ENCODE measurements around the gene TFF1.

The TFF1 gene

DNA sequence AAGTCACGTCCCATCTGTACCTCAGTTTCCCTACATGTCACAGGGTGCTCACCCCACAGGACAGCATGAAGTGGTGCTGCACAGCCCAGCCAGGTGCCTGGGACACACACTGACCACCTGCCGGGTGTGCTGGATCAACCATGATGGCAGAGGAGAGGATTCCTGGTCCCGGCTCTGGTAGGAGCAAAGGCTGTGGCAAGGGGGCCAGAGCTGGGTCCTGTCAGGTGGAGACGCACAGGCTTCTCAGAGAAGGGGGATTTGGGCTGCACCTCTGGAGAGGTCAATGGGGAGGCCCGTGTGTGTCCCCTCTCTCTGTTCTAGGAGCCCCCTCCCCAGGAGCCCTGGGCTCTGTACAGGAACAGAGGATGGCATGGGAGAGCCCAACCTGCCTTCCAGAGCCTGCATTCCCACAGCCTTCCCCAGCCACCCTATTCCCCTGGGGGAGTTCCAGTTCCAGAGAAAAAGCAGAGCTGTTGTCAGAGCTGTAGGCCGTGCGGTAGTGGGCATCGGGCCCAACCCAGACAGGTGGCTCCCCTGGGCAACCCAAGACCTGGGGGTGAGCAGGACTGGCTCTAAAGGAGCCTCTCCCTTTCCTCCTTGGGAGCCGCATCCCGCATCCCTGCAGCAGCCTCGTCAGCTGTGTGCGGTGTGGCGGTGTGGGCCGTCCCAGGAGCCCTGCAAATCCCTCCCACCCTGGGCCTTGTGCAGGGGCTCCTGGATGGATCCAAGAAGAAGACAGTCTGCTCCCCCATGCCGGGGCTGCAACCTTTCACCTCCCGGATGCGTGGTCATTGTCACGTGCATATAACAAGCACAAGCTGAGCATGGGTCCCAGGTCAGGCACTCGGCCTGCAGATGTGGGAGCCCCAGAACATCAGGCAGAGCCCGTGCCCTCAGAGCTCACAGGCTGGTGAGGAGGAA lies 48.2 kb downstream of the TFF1 start:
- DNase-seq (ENCODE audit: low read depth) = no peak

GRCh38 chr21:42317341-42317741 lies 49.0 kb downstream of the TFF1 start:
- DNase-seq (ENCODE audit: low read depth) = no peak

GRCh38 chr21:42316891-42317290 lies 49.4 kb downstream of the TFF1 start:
- no peak for DNase-seq (ENCODE audit: low read depth)

DNA sequence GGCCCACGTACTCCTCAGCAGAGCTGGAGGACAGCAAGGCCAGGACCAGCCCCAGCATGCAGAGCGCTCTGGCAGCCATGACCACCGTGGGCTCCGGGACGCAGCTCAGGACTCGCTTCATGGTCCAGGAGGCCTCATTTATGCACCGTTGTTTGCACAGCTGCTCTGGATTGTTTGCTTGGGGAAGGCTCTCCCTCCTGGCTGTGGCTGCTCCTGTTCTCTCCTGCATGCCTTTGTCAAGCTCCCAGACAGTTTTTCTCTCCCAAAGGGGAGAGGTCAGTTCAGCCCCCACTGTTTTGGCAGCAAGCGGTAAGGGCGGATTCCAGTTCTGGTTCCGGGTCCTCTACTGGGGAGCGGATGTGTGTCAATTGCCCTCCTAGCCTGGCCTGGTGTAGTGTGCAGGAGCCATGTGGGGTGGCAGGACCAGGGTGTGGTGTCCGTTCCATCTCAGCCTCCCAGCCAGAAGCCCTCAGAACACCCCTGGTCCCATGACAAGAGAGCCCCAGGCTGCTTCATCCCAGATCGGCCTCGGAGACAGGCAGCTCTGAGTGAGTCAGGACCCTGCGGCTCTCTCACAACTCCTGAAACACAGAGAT lies 50.9 kb downstream of the TFF1 start, which contains the start of gene TFF3:
Gene TFF3, minus strand, starts transcription at position 114 of the 596 bp plus-strand sequence. Its CDS starts 35 bp downstream, at position 79.
- no peak for DNase-seq (ENCODE audit: low read depth)

GRCh38 chr21:42314616-42315295 lies 51.6 kb downstream of the TFF1 start:
- DNase-seq (ENCODE audit: low read depth) = no peak

GRCh38 chr21:42313501-42313969 lies 52.8 kb downstream of the TFF1 start:
- no peak for DNase-seq (ENCODE audit: low read depth)

DNA sequence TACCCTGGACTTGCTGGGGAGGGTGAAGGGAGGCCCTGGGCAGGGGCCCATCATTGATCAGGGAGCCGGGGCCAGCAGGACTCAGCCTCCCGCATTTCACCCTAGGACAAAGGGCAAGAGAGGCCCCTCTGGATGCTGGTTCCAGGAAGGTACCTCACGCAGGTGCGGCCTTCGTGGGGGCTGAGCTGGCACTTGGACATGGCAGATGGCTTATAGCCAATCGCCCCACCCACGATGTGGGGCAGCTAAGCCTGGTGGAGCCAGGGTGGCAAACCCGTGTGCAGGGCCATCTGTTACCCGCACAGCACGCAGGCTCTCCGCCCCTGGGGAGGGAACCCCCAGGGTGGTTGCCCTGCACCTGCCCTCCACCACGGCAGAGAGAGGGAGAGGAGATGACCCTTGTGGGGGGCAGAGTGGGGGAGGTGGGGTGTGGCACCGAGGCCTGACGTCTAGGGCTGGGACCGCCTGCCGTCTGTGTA lies 53.7 kb downstream of the TFF1 start:
- DNase-seq (ENCODE audit: low read depth) = no peak

All from activated T-cell treated with anti-CD3 and anti-CD28 coated beads for 24 hours (primary cell).